Myometrial cell (primary cell): ENCODE results near the gene BARHL2. TPM values are rescaled to one million over a fixed set of nuclear protein-coding genes. Genes with fewer than 3 reads are reported as not detected.

Experiments used
- total RNA-seq: library from RNA; depleted of rRNA; stranded (reverse); fragments of >200 nt; gene quantifications from 2 replicates; pipeline ENCODE4 v1.2.3, GENCODE V29; 2015

BARHL2 gene
- total RNA-seq, result not detected in 2 replicates

DNA sequence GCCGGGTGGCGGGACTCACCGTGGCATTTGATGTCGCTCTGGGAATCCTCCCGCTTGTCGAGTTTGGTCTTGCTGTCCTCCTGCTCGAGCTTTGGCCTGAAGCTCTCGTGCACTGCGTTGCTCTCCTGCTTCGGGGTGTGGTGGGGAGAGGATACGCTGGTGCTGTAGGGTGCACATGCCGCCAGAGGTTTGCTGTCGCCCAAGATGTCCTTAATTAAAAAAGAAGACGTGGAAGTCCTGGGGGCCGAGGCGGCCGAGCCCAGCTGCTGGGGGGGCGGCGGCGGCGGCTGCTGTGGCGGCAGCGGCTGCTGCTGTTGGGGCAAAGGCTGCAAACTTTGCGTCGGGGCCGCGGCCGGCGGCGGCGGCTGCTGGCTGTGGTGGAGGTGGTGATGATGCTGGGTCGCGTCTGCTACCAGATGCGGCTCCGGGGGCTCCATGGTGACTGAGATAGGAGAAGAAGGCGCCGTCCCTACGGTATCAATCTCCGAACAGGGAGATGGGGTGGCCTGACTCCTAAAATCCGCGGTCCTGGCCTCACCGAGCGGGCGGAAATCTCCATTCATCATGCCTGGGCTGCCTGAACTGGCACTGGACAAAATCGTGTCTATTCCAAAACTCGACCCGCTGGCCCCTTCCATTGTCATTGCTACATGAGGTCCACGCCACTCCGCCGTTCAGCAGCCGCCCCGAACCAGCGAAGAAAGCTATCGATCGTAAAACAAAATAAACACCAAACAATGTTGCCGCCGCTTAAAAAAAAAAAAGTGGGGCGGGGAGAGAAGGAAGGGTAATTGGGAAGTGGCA is at the start of gene BARHL2:
TSS of gene BARHL2 (minus strand) at position 751 of the 804 bp plus-strand sequence. CDS start at position 644, 107 bp downstream.

